Ascending aorta (tissue), 2 donors: ENCODE data around the gene HIBADH. TPM values are rescaled to one million over a fixed set of nuclear protein-coding genes. Genes with fewer than 3 reads are reported as not detected.
"Not testable (repeated sequence)": the region's sequence is repeated elsewhere in the genome, so short reads cannot be mapped to it uniquely, and the experiment has no call there.

Source experiments
- DNase-seq, 2 donors: peaks; one replicate each; pipeline ENCODE4 v3.0.0-alpha.2; 2019; ENCODE audit warnings: low spot score in 2 of 2
- H3K27ac ChIP-seq, 2 donors: fragments of 200-600 bp; sonication (generic); one replicate each; pipeline ENCODE4 v1.5.1; 2016 to 2017; ENCODE audit warnings: mild to moderate bottlenecking in 1 of 2
- H3K27me3 ChIP-seq: fragments of 200-600 bp; sonication (generic); one replicate; pipeline ENCODE4 v1.5.1; 2017
- H3K36me3 ChIP-seq, 2 donors: fragments of 200-600 bp; sonication (generic); one replicate each; pipeline ENCODE4 v1.5.1; 2016
- H3K4me1 ChIP-seq, 2 donors: fragments of 200-600 bp; sonication (generic); one replicate each; pipeline ENCODE4 v1.5.1; 2016 to 2017; ENCODE audit warnings: mild to moderate bottlenecking in 1 of 2
- H3K4me3 ChIP-seq, 2 donors: fragments of 200-600 bp; sonication (generic); one replicate each; pipeline ENCODE4 v1.5.1; 2016 to 2017; ENCODE audit warnings: mild to moderate bottlenecking in 1 of 2
- H3K9me3 ChIP-seq, 2 donors: fragments of 200-600 bp; sonication (generic); one replicate each; pipeline ENCODE4 v1.5.1; 2016
- intact Hi-C: fragments of 100-400 bp; cut with DNase I; formaldehyde crosslinking; loops from one replicate; pipeline ENCODE4 v1.15.1; 2023
- total RNA-seq: library from RNA; depleted of rRNA; stranded (reverse); fragments of >200 nt; gene quantifications from one replicate; pipeline ENCODE4 v1.1.0, GENCODE V29; 2016
- TF ChIP-seq, protein P1 (sequence below), 3 experiments: fragments of 200-600 bp in 2 of 3; fragments of 450-650 bp in 1 of 3; sonication (generic) in 2 of 3; IDR thresholded peaks; one replicate each; pipeline ENCODE4 v1.5.1; 2016 to 2019; ENCODE audit warnings: antibody characterized with exemption in 3 of 3, mild to moderate bottlenecking in 1 of 3, moderate library complexity in 1 of 3

HIBADH gene
- total RNA-seq, 1 donor from 2014 or later: 10.6 TPM

DNA sequence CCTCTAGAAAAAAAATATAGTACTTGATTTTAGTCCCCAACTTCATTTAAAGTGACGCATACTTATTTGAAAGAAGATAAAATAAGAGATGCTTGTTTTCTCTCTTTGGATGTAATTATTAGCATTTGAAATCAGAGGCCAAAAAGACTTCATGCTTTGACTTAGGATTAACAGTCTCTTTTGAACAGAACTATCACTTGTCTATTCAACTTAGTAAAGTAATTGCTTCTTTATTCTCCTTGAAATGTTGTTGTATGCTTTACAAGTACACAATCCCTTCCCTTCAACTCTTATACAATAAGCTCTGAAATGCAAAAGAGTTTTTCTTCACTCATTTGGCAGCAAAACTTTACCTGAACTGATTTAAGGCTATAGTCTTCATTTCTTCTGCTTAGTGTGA is 80.8 kb downstream of the HIBADH start:
- DNase-seq: no peak
- TF ChIP-seq, protein P1, sequence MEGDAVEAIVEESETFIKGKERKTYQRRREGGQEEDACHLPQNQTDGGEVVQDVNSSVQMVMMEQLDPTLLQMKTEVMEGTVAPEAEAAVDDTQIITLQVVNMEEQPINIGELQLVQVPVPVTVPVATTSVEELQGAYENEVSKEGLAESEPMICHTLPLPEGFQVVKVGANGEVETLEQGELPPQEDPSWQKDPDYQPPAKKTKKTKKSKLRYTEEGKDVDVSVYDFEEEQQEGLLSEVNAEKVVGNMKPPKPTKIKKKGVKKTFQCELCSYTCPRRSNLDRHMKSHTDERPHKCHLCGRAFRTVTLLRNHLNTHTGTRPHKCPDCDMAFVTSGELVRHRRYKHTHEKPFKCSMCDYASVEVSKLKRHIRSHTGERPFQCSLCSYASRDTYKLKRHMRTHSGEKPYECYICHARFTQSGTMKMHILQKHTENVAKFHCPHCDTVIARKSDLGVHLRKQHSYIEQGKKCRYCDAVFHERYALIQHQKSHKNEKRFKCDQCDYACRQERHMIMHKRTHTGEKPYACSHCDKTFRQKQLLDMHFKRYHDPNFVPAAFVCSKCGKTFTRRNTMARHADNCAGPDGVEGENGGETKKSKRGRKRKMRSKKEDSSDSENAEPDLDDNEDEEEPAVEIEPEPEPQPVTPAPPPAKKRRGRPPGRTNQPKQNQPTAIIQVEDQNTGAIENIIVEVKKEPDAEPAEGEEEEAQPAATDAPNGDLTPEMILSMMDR (IDR thresholded peaks at IDR 0.05): no peak
- Histone ChIP-seq H3K36me3 (no peaks in the 10 kb centered on the region), H3K27ac (no peak overlapping the region), H3K27me3 (no peaks in the 10 kb centered on the region), H3K9me3 (no peaks in the 10 kb centered on the region), H3K4me3 (no peak overlapping the region), H3K4me1 (no peaks in the 10 kb centered on the region)
- intact Hi-C loops: no loop called here

DNA sequence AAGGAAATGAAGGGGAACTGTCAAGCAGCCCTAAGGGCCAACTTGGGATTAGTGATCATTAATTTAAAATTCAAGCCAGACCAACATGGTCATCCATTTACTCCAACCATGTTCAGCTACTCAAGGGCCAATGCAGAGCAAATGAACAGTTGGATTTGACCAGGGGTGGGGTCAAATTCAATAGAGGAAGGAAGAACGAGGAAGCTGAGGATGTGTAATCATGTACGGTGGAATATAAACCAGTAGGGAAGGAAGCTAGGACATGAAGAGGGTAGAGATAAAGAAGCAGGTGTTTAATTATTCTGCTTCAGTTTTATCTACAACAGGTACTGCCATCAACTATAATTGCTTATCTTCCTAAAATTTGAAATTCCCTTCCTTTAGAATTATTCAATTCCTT is 81.6 kb downstream of the HIBADH start:
- Histone ChIP-seq H3K36me3 (no peaks in the 10 kb centered on the region), H3K27me3 (no peaks in the 10 kb centered on the region), H3K27ac (no peak overlapping the region), H3K4me1 (no peaks in the 10 kb centered on the region), H3K9me3 (no peaks in the 10 kb centered on the region), H3K4me3 (no peak overlapping the region)
- TF ChIP-seq, protein P1 (IDR thresholded peaks at IDR 0.05): no peak
- intact Hi-C loops: no loop called here
- no peak for DNase-seq

DNA sequence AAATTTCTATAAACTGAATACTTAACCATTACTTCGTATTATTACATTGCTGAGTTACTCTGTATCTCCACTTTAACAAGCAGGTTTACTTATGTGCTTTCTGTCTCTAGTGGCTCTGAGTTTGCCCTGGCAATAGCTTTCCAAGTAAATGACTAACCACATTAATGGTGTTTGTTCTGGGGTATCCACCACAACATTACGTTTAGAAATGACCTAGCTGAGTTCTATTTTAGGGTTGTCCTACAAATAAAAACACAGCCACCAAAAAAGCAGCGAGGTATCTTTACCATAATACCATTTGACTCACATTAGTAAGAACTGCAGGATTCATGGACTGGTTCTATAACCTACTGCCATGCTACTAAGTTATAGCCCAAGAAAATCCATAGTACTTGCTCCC is 83.1 kb downstream of the HIBADH start:
- no peak for DNase-seq
- TF ChIP-seq, protein P1 (IDR thresholded peaks at IDR 0.05): no peak
- Histone ChIP-seq H3K36me3 (no peaks in the 10 kb centered on the region), H3K27me3 (no peaks in the 10 kb centered on the region), H3K27ac (no peak overlapping the region), H3K4me1 (no peaks in the 10 kb centered on the region), H3K9me3 (no peaks in the 10 kb centered on the region), H3K4me3 (no peak overlapping the region)
- intact Hi-C loops: loop anchor here (10.0 kb wide), 1 partner anchor 375 kb away; the partner anchor contains the start of gene HOXA13

DNA sequence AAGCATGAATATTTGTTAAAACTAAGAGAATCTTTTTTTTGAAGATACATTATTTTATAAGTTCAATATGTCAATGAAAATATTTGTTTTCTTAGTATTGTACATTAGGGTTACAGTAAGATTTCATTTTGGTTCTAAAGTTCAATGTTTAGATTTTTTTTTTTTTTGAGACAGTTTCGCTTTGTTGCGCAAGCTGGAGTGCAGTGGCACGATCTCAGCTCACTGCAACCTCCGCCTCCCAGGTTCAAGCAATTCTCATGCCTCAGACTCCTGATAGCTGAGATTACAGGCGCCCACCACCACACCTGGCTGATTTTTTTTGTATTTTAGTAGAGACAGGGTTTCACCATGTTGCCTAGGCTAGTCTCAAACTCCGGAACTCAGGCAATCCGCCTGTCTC is 84.5 kb downstream of the HIBADH start:
- DNase-seq: not testable (repeated sequence)
- intact Hi-C loops: loop anchor here (10.0 kb wide), 1 partner anchor 373 kb away; the partner anchor contains the start of gene HOXA13

DNA sequence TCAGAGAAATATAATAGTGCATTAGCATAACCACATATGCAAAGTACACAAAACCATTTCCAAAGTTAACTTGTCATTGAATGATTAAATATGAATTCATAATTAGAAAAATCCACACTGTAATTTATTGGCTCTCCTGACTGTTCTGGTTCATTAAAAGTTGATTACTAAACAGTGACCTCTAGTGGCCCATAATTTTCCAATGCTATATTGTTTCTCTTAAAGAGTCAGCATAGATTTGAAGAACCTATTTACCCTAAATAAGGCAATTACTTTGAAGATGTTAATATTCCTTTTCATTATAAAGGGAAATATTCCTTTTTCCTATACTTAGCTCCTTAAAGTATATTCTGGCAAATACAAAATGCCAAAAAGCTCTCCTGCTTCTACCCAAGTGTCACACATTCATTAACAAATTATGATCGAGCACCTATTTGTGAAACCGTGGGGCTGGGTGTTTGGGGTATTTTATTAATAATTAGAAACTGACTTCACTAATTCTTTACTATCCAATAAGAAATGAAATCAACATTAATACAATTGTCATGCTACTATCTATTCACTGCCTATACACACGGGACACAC is 86.2 kb downstream of the HIBADH start:
- H3K4me3 ChIP-seq: no peak overlapping the region
- no peak overlapping the region for H3K27ac ChIP-seq
- TF ChIP-seq, protein P1 (IDR thresholded peaks at IDR 0.05): peak in 2 of 3 experiments; percentile 34 to 56
- DNase-seq: no peak
- intact Hi-C loops: loop anchor here (10.0 kb wide), 1 partner anchor 372 kb away; the partner anchor contains the start of gene HOXA13
- no peaks in the 10 kb centered on the region for H3K9me3 ChIP-seq
- no peaks in the 10 kb centered on the region for H3K4me1 ChIP-seq
- no peaks in the 10 kb centered on the region for H3K27me3 ChIP-seq
- no peaks in the 10 kb centered on the region for H3K36me3 ChIP-seq

More for the DNA sequence above, 84.5 kb downstream of the HIBADH start:
- not testable (repeated sequence) for H3K36me3 ChIP-seq, H3K4me1 ChIP-seq, H3K4me3 ChIP-seq, H3K27me3 ChIP-seq, H3K27ac ChIP-seq, H3K9me3 ChIP-seq

DNA sequence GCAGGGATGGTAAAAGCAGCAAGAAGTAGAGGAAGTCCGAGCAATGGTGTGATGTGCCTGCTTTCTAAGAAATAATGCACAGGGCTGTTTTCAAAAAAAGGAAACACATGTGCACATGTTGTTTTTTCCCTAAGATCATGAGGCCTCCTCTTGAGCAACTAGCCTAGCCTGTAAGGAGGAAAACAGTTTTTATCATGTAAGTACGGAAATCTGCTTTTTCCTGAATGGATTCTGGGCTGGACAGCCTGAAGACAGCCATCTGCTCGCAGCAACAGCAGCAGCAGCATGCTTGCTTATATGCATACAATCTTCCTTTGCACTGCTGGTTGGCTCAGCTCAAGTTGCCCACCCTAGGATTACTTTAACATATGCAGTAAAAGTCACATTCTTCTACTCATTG is 87.1 kb downstream of the HIBADH start:
- Histone ChIP-seq H3K4me1 (no peaks in the 10 kb centered on the region), H3K4me3 (no peak overlapping the region), H3K36me3 (no peaks in the 10 kb centered on the region), H3K9me3 (no peaks in the 10 kb centered on the region), H3K27ac (no peak overlapping the region), H3K27me3 (no peaks in the 10 kb centered on the region)
- intact Hi-C loops: loop anchor here (10.0 kb wide), 1 partner anchor 371 kb away; the partner anchor contains the start of gene HOXA13
- TF ChIP-seq, protein P1 (IDR thresholded peaks at IDR 0.05): no peak
- DNase-seq: no peak
